CD14-positive monocyte (primary cell): ENCODE results near the gene TRIM67. TPM values are rescaled to one million over a fixed set of nuclear protein-coding genes. Genes with fewer than 3 reads are reported as not detected.
"Not testable (repeated sequence)": the region's sequence is repeated elsewhere in the genome, so short reads cannot be mapped to it uniquely, and the experiment has no call there.

Experiments
- DNase-seq, 3 donors: peaks; one replicate each; pipeline ENCODE4 v3.0.0-alpha.2; 2011 to 2022
- H2AFZ ChIP-seq: 2 replicates; pipeline ENCODE4 v1.6.0; 2012; ENCODE audit warnings: mild to moderate bottlenecking, low read depth, low read length, inconsistent platforms; ENCODE audit not compliant: insufficient read depth, poor library complexity, severe bottlenecking
- H3K27ac ChIP-seq, 2 donors: 1 replicate in 1 of 2; 2 replicates in 1 of 2; pipeline ENCODE4 v1.5.1; 2012 to 2013; ENCODE audit warnings: low read length in 2 of 2, control low read depth in 1 of 2, inconsistent platforms in 1 of 2, low read depth in 1 of 2, mild to moderate bottlenecking in 1 of 2
- H3K27me3 ChIP-seq, 2 donors: one replicate each; pipeline versions ENCODE4 v1.6.0 to v1.6.1; 2011 to 2013; ENCODE audit warnings: low read length in 2 of 2; ENCODE audit not compliant: control insufficient read depth in 2 of 2, insufficient read depth in 2 of 2
- H3K36me3 ChIP-seq, 2 donors: replicated peaks in 1 of 2; 1 replicate in 1 of 2; 2 replicates in 1 of 2; pipeline versions ENCODE4 v1.5.1 to v1.6.1; 2012 to 2013; ENCODE audit warnings: low read length in 2 of 2, control low read depth in 1 of 2, inconsistent platforms in 1 of 2, mild to moderate bottlenecking in 1 of 2; ENCODE audit not compliant: insufficient read depth in 2 of 2, control insufficient read depth in 1 of 2
- H3K4me1 ChIP-seq, 2 donors: 1 replicate in 1 of 2; 2 replicates in 1 of 2; pipeline versions ENCODE4 v1.5.1 to v1.6.1; 2012 to 2013; ENCODE audit warnings: low read length in 2 of 2, control low read depth in 1 of 2, inconsistent platforms in 1 of 2, mild to moderate bottlenecking in 1 of 2, moderate library complexity in 1 of 2; ENCODE audit not compliant: insufficient read depth in 2 of 2, control insufficient read depth in 1 of 2
- H3K4me2 ChIP-seq: replicated peaks from 2 replicates; pipeline ENCODE3; 2012; ENCODE audit warnings: low read length, moderate library complexity, mild to moderate bottlenecking; ENCODE audit not compliant: poor library complexity, severe bottlenecking; ENCODE audit errors: extremely low read depth
- H3K4me3 ChIP-seq, 3 experiments: fragments of 200-600 bp in 1 of 3; sonication (generic) in 1 of 3; replicated peaks in 1 of 3; 1 replicate in 2 of 3; 2 replicates in 1 of 3; pipeline ENCODE4 v1.5.1; 2011 to 2013; ENCODE audit warnings: low read length in 3 of 3, mild to moderate bottlenecking in 3 of 3, control low read depth in 2 of 3, low read depth in 2 of 3, inconsistent platforms in 1 of 3, moderate library complexity in 1 of 3
- H3K79me2 ChIP-seq: 2 replicates; pipeline ENCODE4 v1.6.0; 2012; ENCODE audit warnings: mild to moderate bottlenecking, control low read depth, inconsistent platforms, low read length, moderate library complexity; ENCODE audit not compliant: insufficient read depth
- H3K9ac ChIP-seq: 2 replicates; pipeline ENCODE4 v1.6.0; 2017; ENCODE audit warnings: low read length, mild to moderate bottlenecking; ENCODE audit not compliant: insufficient read depth, poor library complexity, severe bottlenecking
- H3K9me3 ChIP-seq, 2 donors: replicated peaks in 1 of 2; 1 replicate in 1 of 2; 2 replicates in 1 of 2; pipeline versions ENCODE4 v1.5.1 to v1.6.1; 2012 to 2013; ENCODE audit warnings: low read length in 2 of 2, control low read depth in 1 of 2; ENCODE audit not compliant: control insufficient read depth in 1 of 2, insufficient read depth in 1 of 2
- H4K20me1 ChIP-seq: 2 replicates; pipeline ENCODE4 v1.6.0; 2012; ENCODE audit warnings: mild to moderate bottlenecking, low read length, control low read depth, moderate library complexity; ENCODE audit not compliant: insufficient read depth
- H3K27ac Mint-ChIP-seq, 7 donors: one replicate each; pipeline ENCODE4 v1.8.0; 2020; ENCODE audit warnings: mild to moderate bottlenecking in 7 of 7, mixed read lengths in 7 of 7, moderate library complexity in 6 of 7, inconsistent platforms in 2 of 7
- H3K27me3 Mint-ChIP-seq, 3 donors: one replicate each; pipeline ENCODE4 v1.8.0; 2021 to 2022; ENCODE audit warnings: low read depth in 3 of 3, mild to moderate bottlenecking in 3 of 3, mixed read lengths in 3 of 3, moderate library complexity in 3 of 3, inconsistent platforms in 1 of 3
- H3K36me3 Mint-ChIP-seq, 2 donors: one replicate each; pipeline ENCODE4 v1.8.0; 2020; ENCODE audit warnings: mixed read lengths in 2 of 2, inconsistent platforms in 1 of 2, mild to moderate bottlenecking in 1 of 2
- H3K4me1 Mint-ChIP-seq: one replicate; pipeline ENCODE4 v1.8.0; 2020; ENCODE audit warnings: mild to moderate bottlenecking, mixed read lengths
- H3K4me3 Mint-ChIP-seq, 2 donors: one replicate each; pipeline ENCODE4 v1.8.0; 2020; ENCODE audit warnings: mild to moderate bottlenecking in 2 of 2, mixed read lengths in 2 of 2, moderate library complexity in 1 of 2
- H3K9me3 Mint-ChIP-seq, 7 donors: one replicate each; pipeline ENCODE4 v1.8.0; 2020 to 2022; ENCODE audit warnings: mixed read lengths in 7 of 7, mild to moderate bottlenecking in 6 of 7, moderate library complexity in 6 of 7, inconsistent platforms in 2 of 7
- CTCF ChIP-seq: fragments of 200-600 bp; IDR thresholded peaks from one replicate; pipeline ENCODE4 v1.8.0; 2022; ENCODE audit warnings: antibody characterized with exemption, mild to moderate bottlenecking
- WGBS: methylation state at CpG from one replicate; pipeline ENCODE4 v1.1.5; 2013; ENCODE audit warnings: missing lambda C conversion rate; ENCODE audit not compliant: insufficient coverage; 5-methylcytosine and 5-hydroxymethylcytosine counted together
- intact Hi-C, 2 donors: fragments of 100-400 bp; cut with micrococcal nuclease; formaldehyde crosslinking; loops; one replicate each; pipeline versions ENCODE4 v1.15.0 to v1.15.1; 2023
- polyA plus RNA-seq, 3 donors: library from polyadenylated mRNA; depleted of rRNA in 1 of 3; unstranded in 2 of 3; stranded (reverse) in 1 of 3; fragments of 300-500 nt in 2 of 3; fragments of >200 nt in 1 of 3; fragmentation: Illumina TruSeq in 2 of 3; gene quantifications; 1 replicate in 2 of 3; 2 replicates in 1 of 3; pipeline ENCODE4 v1.2.3, GENCODE V29; 2012 to 2021

TRIM67 gene
- polyA plus RNA-seq, 3 donors: not detected

GRCh38 chr1:231157311-231157710 lies 4.5 kb upstream of the TRIM67 start:
- Histone ChIP-seq H3K27me3 (peaks cover 46 to 53% of the 10 kb centered on the region in 2 donors), H4K20me1 (no peaks in the 10 kb centered on the region), H3K4me3 (no peak overlapping the region), H2AFZ (no peak overlapping the region), H3K4me1 (no peaks in the 10 kb centered on the region), H3K9me3 (peaks cover 0 to 8% of the 10 kb centered on the region in 2 donors), H3K36me3 (no peaks in the 10 kb centered on the region), H3K27ac (no peak overlapping the region), H3K79me2 (no peaks in the 10 kb centered on the region), H3K9ac (no peak overlapping the region), H3K4me2 (no peak overlapping the region)
- Mint-ChIP-seq H3K4me3 (no peak overlapping the region), H3K27ac (no peak overlapping the region), H3K36me3 (no peaks in the 10 kb centered on the region), H3K27me3 (peaks cover 51 to 65% (median 57%) of the 10 kb centered on the region in 3 donors), H3K4me1 (peaks cover 2% of the 10 kb centered on the region), H3K9me3 (peaks cover 0 to 11% (median 6%) of the 10 kb centered on the region in 7 donors)
- DNase-seq: no peak
- no peak for TF ChIP-seq CTCF
- intact Hi-C loops: no loop called here
- WGBS: 60% methylated on average over 1 of the region's 1 CpG

GRCh38 chr1:231158141-231158540 lies 3.7 kb upstream of the TRIM67 start:
- H2AFZ ChIP-seq, H3K4me1 ChIP-seq, H3K36me3 Mint-ChIP-seq, H3K4me3 ChIP-seq, H3K79me2 ChIP-seq, H3K36me3 ChIP-seq, H3K4me3 Mint-ChIP-seq, H3K4me1 Mint-ChIP-seq, H4K20me1 ChIP-seq, H3K4me2 ChIP-seq, H3K27ac ChIP-seq, H3K27ac Mint-ChIP-seq, H3K9ac ChIP-seq, intact Hi-C loops, H3K9me3 ChIP-seq, DNase-seq: not testable (repeated sequence)
- H3K9me3 Mint-ChIP-seq: peaks cover 0 to 12% (median 2%) of the 10 kb centered on the region in 7 donors
- H3K27me3 Mint-ChIP-seq: peaks cover 52 to 71% (median 63%) of the 10 kb centered on the region in 3 donors
- WGBS: 73% methylated on average over 2 of the region's 7 CpGs
- peaks cover 50 to 61% of the 10 kb centered on the region in 2 donors for H3K27me3 ChIP-seq
